ENCODE measurements around the gene ANO9. TPM values are rescaled to one million over a fixed set of nuclear protein-coding genes. Genes with fewer than 3 reads are reported as not detected.
A peak's percentile ranks its signal among the peaks of the same experiment; 100 is the strongest.

ANO9 gene, protein sequence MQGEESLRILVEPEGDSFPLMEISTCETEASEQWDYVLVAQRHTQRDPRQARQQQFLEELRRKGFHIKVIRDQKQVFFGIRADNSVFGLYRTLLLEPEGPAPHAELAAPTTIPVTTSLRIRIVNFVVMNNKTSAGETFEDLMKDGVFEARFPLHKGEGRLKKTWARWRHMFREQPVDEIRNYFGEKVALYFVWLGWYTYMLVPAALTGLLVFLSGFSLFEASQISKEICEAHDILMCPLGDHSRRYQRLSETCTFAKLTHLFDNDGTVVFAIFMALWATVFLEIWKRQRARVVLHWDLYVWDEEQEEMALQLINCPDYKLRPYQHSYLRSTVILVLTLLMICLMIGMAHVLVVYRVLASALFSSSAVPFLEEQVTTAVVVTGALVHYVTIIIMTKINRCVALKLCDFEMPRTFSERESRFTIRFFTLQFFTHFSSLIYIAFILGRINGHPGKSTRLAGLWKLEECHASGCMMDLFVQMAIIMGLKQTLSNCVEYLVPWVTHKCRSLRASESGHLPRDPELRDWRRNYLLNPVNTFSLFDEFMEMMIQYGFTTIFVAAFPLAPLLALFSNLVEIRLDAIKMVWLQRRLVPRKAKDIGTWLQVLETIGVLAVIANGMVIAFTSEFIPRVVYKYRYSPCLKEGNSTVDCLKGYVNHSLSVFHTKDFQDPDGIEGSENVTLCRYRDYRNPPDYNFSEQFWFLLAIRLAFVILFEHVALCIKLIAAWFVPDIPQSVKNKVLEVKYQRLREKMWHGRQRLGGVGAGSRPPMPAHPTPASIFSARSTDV
- total RNA-seq, result 0.98 TPM

DNA sequence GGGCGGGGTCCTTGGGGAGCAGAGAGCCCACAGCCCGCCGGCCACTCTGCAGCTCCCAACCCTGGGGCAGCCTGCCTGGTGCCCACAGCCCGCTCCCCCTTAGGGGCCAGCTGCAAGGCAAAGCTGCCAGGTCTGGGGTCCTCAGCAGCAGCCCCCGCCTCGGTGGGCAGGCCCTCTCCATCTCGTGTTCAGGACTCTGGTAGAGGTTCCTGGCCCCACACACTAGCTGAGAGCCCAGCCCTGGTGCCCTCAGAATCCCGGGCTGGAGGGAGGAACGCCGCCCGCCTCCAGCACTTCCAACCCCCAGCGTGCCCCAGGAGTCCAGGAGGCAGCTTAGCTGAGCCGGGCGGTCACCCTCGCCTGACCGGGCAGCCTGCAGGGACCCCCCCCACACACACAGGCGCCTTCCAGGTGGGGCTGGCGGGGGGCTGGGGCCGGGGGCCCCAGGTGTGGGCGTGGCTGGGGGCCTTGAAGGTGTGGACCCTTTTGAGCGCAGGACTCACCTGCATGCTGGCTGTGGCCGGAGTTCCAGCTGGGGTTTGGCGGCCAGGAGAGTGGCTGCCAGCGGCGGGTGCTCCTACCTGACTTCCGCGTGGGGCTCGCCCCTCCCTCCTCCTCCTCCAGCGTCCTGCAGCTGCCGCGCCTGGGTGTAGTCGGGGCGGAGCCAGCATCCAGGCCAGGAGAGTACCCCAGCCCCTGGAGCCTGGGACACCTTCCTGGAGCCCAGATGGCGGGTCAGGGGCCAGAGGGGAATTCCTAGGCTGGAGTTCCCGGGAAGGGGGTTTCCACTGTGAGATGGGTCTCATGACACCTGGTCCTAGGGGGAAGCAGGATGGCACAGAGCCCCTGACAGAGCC is at the start of gene ANO9:
ANO9 (minus strand) TSS at position 594 of the 857 bp plus-strand sequence; CDS start at position 509, 85 bp downstream.
- intact Hi-C loops (cut with DNase I), result no loop called here
- DNase-seq (ENCODE audit: low spot score), result no peak
- ATAC-seq, result no peak

DNA sequence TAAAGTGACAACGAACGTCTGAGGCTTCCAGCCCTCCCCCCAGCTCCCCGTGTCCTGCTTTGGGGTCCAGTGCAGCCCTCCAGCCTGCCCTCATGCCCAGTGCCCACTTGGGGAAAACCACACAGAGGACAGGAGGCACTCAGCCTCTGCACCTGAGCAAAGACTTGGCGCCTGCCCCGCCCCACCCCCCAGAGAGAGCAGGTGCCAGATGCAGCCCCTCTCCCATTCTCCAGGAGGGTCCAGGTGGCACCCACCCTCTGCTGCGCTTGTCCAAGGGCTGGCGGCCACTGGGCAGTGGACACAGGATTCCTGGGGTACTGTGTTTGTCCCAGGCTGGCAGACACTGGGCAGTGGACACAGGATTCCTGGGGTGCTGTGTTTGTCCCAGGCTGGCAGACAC is 49.5 kb upstream of the ANO9 start:
- DNase-seq (ENCODE audit: low spot score) (no peak), ATAC-seq (no peak)
- intact Hi-C loops (cut with DNase I), result no loop called here

DNA sequence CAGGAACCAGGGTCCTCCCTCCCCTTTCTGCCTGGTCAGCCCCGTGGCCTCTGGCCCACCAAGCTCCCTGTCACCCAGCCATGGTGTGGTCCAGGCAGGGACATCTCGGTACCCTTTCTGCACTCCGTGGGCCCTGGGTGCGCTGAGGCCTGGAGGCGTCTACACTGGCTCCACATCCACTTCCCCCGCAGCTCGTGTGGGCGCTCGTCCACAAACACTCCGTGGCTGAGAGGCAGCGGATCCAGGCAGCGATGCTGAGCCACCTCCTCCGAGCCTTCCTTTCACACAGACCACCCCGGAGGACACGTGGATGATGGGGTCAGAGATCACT is 49.1 kb upstream of the ANO9 start:
- ATAC-seq, result no peak
- intact Hi-C loops (cut with DNase I), result no loop called here
- DNase-seq (ENCODE audit: low spot score), result no peak

GRCh38 chr11:490186-490929 is 48.5 kb upstream of the ANO9 start:
- ATAC-seq, result no peak
- intact Hi-C loops (cut with DNase I), result no loop called here
- no peak for DNase-seq (ENCODE audit: low spot score)

DNA sequence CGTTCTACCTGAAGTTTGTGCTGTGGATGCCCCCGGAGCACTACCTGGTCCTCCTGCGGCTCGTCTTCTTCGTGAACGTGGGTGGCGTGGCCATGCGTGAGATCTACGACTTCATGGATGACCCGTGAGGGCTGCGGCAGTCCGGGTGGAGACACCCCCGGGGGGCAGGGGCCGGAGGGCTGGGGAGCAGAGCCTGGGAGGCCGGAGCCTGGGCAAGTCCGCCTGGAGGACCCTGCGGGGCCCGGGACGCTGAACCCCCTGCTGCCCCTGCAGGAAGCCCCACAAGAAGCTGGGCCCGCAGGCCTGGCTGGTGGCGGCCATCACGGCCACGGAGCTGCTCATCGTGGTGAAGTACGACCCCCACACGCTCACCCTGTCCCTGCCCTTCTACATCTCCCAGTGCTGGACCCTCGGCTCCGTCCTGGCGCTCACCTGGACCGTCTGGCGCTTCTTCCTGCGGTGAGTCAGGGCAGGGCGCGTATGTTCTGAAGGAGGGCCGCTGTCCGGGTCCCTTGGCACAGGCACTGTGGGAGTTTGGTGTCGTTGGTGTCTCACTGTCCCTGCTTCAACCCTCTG is 47.9 kb upstream of the ANO9 start:
- ATAC-seq, result no peak
- DNase-seq (ENCODE audit: low spot score), result no peak
- intact Hi-C loops (cut with DNase I), result no loop called here

DNA sequence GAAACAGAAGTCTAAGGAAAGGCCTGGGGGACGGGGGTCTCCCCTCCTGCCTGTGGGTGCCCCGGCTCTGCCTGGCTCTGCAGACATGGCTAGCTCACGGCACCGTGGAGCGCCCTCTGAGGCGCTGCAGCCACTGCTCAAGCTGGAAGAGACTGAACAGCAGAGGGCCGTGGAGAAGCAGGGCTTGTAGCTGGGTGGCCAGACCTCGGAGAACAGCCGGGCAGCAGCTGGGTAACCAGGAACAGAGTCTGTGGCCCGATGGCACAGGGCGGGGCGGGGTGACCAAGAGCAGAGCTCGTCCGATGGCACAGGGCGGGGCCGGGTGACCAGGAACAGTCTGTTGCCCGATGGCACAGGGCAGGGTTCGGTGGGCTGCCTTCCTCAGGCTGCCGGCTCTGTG is 47.2 kb upstream of the ANO9 start:
- DNase-seq (ENCODE audit: low spot score) (no peak), ATAC-seq (no peak)
- intact Hi-C loops (cut with DNase I), result no loop called here

DNA sequence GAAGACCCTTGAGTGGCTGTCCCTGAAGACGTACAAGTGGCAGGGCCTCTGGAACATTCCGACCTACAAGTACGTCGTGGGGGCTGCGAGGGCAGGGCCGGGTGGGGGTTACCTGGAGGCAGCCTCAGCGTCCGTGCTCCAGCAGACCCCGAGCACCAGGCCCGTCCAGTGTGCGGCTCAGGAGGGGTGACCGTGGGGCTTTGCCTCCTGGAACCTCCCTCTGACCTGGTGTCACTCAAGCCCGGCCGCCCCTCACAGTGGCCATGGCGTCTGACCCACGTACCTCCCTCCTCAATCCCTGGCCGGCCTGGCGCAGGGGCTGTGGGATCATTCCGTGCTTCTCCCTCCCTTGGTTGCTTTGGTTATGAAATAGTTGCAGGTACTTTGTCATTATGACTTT is 46.8 kb upstream of the ANO9 start:
- intact Hi-C loops (cut with DNase I), result no loop called here
- DNase-seq (ENCODE audit: low spot score) (no peak), ATAC-seq (no peak)

GRCh38 chr11:488062-488461 is 46.3 kb upstream of the ANO9 start:
- ATAC-seq (no peak), DNase-seq (ENCODE audit: low spot score) (no peak)
- intact Hi-C loops (cut with DNase I), result no loop called here

GRCh38 chr11:487571-488021 is 45.8 kb upstream of the ANO9 start:
- intact Hi-C loops (cut with DNase I), result no loop called here
- DNase-seq (ENCODE audit: low spot score) (no peak), ATAC-seq (no peak)

DNA sequence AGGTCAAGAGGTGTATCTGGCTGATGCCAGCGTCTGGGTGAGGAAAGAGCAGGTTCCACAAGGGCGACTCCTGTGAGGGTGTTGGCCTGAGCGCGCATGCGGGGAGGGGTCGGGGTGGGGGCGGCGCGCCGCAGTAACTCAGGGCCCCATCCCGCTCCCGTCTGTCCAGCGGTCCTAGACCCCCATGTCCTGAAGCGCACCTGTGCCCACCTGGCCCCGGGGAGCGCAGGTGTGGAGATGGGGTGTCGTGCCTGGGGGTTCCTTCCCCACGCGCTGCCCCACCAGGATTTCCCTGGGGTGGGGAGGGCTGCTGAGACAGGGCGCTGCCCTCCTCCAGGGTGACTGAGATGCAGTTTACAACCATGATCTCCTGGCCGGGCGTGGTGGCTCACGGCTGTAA is 44.4 kb upstream of the ANO9 start:
- ATAC-seq, result no peak
- DNase-seq (ENCODE audit: low spot score), result no peak
- intact Hi-C loops (cut with DNase I), result no loop called here

GRCh38 chr11:484616-485015 is 42.8 kb upstream of the ANO9 start:
- DNase-seq (ENCODE audit: low spot score) (no peak), ATAC-seq (no peak)
- intact Hi-C loops (cut with DNase I), result no loop called here

- DNase-seq (ENCODE audit: low spot score) (no peak), ATAC-seq (no peak)
- intact Hi-C loops (cut with DNase I), result no loop called here
These were observed 37.5 kb upstream of the ANO9 start for GRCh38 chr11:479311-479710.

GRCh38 chr11:477052-477715 is 35.4 kb upstream of the ANO9 start:
- peak; percentile 80 for ATAC-seq

DNA sequence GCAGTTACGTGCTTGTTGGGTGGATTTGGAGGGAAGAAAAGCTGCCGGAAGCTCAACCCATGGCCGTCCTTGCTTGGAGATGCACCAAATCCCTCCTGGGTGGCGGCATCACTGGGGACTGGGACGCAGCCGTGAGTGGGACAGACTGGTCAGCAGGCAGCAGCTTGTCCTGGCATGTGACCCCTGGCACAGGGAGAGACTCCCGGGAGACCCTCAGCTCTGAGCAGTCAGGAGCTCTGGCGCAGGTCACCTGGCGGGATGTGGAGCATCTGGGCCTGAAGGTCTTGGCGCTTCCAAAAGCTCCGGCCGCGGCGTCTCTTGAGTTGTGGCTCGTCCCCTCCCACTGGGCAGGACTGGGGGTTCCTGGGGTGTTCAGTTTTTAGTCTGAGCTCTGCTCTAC is 34.6 kb upstream of the ANO9 start:
- no peak for DNase-seq (ENCODE audit: low spot score)
- ATAC-seq, result no peak
- intact Hi-C loops (cut with DNase I), result no loop called here

More at GRCh38 chr11:477052-477715, 35.4 kb upstream of the ANO9 start:
- intact Hi-C loops (cut with DNase I), result no loop called here
- DNase-seq (ENCODE audit: low spot score), result no peak

DNA sequence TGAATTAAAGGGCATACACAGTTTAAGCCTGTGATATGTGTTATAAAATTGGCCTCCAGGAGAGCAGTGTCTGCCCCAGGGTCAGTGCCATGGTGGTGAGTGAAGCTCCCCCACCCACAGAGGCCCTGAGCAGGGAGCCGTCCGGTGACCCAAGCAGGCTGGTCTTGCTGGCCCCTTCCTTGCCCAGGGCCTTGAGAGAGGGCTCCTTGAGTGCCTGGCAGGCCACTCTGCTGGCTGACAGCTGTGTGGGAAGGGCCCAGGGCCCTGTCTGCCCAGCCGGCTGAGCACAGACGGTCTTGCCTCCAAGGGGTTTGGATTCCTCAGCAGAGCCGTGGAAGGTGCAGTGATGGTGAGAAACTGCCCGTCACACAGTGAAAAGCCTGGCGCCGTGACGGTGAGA is 34.1 kb upstream of the ANO9 start:
- no peak for ATAC-seq

DNA sequence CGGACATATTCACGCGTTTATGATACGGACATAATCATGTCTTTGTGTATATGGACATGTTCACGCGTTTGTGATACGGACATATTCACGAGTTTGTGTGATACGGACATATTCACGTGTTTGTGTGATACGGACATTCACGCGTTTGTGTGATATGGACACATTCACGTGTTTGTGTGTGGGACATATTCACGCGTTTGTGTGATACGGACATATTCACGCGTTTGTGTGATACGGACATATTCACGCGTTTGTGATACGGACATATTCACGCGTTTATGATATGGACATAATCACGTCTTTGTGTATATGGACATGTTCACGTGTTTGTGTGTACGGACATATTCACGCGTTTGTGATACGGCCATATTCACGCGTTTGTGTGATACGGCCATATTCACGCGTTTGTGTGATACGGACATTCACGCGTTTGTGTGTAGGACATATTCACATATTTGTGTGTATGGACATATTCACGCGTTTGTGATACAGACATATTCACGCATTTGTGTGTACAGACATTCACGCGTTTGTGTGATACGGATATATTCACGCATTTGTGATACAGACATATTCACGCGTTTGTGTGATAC is 33.2 kb upstream of the ANO9 start:
- intact Hi-C loops (cut with DNase I), result no loop called here
- ATAC-seq (no peak), DNase-seq (ENCODE audit: low spot score) (no peak)

More for the DNA sequence above, 34.1 kb upstream of the ANO9 start:
- DNase-seq (ENCODE audit: low spot score), result no peak
- intact Hi-C loops (cut with DNase I), result no loop called here

DNA sequence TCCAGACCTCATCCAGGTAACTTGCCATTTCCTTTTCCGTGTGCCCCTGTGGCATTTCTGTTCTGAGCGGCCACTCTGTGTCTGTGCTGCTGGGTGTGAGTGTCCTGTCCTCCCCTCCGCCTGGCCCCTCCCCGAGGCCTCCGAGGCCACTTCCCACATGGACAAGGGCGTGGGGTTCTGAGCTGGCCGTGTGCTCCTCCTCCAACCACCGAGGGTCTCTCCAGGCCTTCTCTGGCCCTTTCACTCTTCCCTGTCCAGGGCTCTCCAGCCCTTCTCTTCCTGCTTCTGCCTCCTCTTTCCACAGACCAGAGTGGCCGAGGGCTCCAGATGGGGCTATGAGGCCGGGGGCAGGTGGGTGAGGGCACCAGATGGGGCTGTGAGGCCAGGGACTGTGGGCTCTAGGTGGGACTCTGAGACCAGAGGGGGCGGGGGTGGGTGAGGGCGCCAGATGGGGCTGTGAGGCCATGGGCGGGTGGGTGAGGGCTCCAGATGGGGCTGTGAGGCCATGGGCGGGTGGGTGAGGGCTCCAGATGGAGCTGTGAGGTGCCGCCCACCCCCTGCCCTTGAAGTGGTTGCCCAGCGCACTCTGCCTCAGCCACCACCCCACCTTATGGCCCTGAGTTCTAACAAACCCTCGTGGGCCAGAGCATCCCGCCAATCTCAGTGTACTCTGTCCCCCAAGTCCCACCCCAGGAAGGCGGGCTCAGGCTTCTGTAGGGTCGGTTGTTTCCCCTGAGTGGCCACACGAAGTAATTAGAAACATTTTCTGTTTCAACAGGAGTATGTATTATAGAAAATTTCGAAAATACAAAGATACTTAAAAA is 32.4 kb upstream of the ANO9 start:
- no peak for DNase-seq (ENCODE audit: low spot score)
- intact Hi-C loops (cut with DNase I), result no loop called here
- no peak for ATAC-seq

Measured in sciatic nerve (tissue), 2 donors.